Measurements from ENCODE around the gene ASPRV1.
"Not testable (repeated sequence)": the region's sequence is repeated elsewhere in the genome, so short reads cannot be mapped to it uniquely, and the experiment has no call there.

The ASPRV1 gene

DNA sequence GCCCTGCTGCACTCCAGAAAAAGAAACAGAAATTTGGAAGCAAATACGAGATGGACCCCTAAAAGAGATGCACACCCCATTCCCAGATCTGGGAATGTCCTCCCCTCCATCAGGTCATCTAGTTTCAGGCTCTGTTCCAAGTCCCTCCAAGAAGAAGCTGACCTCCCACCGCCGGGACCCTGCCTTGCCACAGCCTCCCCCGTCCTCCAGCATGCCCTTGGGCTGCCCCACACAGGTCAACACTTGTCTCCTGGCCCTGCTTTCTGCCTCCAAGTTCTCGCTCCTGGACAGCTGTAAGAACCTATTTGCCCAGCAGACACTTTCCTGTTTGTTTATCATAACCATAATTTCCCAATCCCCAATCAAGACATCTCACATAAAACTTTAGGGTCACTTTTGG is 2.0 kb downstream of the ASPRV1 start:
- DNase-seq (ENCODE audit: low spot score) = no peak

DNA sequence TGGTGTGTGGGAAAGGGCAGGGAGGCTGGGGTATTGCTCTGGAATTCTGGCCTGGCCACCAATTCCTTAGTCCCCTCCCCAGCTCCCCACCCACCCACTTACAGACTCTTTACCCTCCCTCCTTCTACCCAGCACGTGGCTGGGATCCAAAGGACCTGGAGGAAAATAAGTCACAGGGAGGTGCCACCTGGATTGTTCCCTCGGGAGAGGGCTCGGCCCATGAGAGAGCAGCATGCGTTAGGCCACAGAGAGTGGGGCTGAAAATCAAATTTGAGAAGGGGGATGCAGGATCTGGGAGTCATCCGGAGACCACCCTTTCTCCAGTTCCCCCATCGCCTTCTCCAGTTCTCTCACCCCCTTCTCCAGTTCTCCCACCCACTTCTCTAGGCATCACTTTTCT is 3.0 kb downstream of the ASPRV1 start:
- DNase-seq (ENCODE audit: low spot score) = no peak

DNA sequence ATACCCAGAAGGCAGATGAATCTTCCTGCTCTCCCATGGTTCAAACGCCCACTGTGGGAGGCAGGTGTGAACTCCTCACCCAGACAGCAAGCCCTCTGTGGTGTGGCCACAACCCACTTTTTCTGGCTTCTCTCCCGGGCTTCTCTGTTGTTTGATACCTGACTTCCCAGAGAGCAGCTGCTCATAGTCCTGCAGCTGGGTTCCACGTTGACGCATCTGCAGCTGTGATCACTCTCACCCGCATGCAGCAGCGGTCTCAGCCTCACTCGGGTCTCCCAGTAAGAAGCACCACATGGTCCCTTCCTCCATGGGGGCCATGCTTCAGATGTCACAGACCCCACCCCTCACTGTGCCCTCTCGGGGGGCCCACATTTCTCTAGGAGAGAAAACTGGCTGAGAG is 3.5 kb downstream of the ASPRV1 start:
- no peak for DNase-seq (ENCODE audit: low spot score)

DNA sequence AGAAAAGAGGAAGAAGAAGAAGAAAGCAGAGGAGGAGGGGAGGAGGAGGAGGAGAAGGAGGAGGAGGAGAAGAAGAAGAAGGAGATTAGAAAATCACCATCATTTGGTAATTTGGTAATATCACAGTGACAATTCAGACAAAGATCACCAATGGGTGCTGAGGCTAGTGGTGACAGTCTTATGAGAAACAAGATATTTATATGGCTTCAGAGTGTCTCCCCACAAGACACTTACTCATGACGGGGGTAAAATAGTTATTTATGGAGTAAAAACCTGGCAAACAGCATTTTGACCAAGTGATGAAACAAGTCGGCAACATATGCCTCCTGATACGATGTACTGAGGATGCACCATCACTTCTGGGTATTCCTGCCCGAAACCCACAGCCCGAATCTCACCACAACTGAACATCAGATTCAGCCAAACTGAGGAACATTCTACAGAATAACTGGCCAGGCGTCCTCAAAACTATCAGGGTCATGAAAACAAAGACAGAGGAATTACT is 4.9 kb downstream of the ASPRV1 start:
- no peak for DNase-seq (ENCODE audit: low spot score)

DNA sequence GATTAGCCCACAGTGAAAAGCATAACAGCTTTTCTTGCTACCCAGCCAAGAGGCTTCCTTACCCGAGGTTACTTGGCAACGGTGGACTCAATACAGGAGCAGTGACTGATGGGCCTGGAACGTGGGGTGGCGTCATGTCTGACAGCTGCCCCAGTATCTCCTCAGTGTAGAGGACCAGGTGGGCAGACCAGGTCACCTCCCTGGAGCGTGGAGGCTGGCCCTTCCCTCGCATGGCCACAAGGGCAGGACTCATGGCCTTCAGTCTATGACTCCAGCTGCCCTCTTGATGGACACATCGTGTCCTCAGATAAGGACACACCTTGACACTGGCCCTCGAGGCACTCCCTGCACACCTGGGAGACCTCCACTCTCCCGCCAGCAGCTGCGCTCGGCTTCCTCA is 6.4 kb downstream of the ASPRV1 start:
- no peak for DNase-seq (ENCODE audit: low spot score)

DNA sequence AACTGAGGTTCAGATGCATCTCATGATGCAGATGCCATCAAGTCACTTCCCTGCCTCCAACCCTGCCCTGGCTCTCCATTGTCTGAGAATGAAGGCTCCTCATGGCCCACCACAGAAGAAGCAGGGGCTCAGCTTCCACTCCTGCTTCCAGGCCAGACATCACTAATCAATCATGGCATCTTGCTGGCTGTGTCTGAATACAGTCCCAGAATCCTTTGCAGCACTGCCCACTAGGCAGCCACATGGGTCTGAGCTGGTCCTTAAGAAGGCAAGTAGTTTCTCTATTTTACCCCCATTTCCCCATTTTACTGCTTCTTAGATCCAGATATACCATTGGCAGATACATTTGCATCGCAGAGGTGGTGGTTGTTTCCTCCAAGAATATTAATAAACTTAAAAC is 7.3 kb downstream of the ASPRV1 start:
- no peak for DNase-seq (ENCODE audit: low spot score)

DNA sequence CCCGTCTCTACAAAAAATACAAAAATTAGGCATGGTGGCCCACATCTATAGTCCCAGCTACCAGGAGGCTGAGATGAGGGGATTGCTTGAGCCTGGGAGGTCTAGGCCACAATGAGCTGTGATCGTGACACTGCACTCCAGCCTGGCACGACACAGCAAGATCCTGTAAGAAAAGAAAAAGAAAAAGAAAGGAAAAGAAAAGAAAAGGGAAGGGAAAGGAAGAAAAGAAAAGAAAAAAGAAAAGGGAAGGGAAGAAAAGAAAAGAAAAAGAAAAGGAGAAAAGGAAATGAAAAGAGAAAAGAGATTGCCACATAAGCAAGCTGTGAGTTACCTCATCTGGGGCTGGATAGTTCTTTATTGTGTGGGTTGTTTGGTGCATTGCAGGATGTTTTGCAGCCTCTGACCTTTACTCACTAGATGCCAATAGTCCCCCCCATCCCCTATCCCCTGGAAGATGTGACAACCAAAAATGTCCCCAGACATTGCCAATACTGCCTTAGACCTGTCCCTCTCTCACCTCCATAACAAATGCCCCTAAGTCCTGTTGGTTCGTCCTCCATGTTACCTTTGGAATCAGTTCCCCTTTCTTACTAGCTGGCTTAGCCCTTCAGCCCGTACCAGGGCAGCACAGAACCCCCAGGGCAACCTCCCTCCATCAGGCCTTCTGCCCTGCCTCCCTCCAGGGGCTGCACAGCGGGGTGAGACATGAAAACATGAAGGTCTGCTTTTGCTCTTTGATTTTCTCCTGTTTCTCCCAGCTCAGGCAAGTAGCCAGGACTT is 8.9 kb downstream of the ASPRV1 start:
- DNase-seq (ENCODE audit: low spot score) = no peak

DNA sequence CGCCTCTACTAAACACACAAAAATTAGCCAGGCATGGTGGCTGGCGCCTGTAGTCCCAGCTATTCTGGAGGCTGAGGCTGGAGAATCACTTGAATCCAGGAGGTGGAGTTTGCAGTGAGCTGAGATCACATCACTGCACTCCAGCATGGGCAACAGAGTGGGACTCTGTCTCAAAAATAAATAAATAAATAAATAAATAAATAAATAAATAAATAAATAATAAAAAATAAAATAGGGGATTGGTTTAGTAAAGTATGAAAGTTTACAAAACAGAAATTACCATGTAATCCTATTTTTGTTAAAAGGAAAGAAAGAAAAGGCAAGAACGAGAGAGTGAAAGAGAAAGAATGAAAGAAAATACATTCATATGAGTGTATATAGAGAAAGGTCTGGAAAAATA is 10.8 kb downstream of the ASPRV1 start:
- not testable (repeated sequence) for DNase-seq (ENCODE audit: low spot score)

DNA sequence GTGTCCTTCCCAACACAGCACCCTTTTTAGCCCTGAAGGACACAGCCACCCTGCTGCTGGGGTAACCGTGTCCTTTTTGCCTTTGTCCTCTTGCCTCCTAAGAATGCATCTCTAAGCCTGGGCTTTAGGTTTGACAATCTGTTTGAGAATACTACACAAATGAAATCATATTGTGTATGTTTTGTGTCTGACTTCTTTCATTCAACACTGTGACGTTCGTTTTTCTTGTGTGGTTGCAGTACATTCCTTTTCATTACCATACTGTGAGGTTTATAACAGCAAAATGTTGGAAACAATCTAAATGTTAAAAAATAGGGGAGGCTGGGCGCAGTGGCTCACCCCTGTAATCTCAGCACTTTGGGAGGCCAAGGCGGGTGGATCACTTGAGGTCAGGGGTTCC is 11.2 kb downstream of the ASPRV1 start:
- no peak for DNase-seq (ENCODE audit: low spot score)

DNA sequence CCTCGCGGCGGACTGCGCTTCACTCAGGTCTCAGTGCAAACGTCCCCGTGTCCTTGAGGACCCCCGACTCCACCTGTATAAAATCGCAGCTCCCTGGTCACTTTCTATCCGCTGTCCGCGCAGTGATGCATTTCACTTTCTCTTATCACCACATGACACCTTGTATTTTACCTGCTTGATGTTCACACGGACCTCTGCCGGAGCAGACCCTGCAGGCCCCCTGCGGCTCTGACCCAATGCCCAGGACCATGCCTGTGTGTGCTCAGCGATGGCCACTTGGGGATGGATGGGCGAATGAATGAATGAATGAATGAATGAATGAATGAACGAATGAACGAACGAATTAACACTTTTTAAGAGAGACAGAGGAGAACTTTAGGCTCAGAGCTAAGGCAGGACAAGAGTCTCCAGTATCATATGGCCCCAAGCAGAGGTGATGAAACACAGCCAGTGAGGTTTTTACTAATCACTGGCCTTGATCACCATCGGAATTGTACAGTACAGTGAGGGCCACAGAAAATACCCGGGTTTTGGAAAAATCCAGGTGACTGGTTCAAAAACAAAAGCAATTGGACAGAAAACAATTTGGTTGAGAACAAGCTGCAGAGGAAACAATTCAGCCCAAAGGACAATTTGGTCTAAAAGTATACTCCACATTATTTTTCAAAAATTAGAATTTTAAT is 12.3 kb downstream of the ASPRV1 start:
- DNase-seq (ENCODE audit: low spot score) = no peak

DNA sequence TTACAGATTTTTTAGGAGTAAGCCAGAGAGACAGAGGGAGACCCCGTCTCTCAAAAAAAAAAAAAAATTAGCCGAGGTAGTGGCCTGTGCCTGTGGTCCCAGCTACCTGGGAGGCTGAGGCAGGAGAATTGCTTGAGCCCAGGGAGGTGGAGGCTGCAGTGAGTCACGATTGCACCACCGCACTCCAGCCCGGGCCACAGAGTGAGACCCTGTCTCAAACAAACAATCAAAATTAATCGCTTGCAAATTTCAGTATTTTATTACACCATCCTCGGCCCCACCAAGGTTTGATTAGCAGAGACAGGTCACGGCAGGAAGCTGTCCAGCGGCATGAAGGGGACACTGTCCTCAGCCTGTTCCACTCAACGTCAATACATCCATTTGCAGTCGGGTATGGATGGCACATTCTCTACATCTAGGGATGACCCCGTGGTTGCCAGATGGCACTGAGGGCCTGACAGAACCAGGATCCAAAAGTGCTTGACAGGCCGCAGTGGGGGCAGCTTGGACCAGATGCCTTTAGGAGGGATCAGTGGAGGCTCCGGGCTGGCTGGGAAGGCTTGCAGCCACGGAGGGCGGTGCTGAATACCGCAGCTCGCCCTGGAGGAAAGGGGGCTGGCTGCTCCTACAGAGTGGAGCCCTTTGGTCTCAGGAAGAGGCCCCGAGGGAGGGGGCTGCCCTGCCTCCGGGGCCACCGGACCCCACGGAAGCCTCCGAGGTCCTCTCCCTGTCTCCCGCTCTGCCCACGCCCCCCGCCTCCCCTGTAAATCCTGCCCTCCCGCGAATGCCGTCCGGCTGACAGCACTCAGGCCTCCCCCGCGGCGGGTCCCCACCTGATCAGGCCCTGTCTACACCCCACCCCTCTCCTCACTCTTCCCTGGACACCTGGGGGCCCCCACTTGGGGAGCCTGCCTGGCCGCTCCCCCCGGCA is 13.1 kb downstream of the ASPRV1 start:
- DNase-seq (ENCODE audit: low spot score) = peak; percentile 29

DNA sequence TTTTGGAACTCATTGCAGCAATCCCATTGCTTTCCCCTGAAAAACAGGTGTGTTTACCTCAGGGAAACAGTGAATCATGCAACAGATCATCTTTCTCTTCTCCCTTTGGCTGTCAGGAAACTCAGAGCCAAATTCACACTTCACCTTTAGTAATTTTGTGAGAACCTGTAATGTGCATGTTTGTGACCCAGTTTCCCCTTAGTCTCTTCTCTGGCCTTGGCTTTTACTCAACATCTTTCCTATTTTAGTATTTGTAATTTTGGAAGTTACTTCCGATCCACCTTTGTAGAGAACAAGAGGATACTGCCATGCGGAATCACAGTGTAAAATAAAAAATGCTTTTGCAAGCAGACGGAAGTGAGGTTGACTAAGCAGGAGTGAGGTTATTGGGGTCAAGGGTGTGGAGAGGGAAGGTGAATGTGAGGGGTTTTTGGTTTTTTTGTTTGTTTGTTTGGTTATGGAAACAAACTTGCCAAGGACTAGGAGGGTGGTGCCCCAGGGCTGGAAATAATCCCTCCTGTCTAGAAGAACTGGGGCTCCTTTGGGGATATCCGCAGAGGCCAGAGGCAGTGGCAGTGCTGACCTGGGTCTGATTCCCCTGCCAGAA is 14.0 kb downstream of the ASPRV1 start:
- DNase-seq (ENCODE audit: low spot score) = no peak

DNA sequence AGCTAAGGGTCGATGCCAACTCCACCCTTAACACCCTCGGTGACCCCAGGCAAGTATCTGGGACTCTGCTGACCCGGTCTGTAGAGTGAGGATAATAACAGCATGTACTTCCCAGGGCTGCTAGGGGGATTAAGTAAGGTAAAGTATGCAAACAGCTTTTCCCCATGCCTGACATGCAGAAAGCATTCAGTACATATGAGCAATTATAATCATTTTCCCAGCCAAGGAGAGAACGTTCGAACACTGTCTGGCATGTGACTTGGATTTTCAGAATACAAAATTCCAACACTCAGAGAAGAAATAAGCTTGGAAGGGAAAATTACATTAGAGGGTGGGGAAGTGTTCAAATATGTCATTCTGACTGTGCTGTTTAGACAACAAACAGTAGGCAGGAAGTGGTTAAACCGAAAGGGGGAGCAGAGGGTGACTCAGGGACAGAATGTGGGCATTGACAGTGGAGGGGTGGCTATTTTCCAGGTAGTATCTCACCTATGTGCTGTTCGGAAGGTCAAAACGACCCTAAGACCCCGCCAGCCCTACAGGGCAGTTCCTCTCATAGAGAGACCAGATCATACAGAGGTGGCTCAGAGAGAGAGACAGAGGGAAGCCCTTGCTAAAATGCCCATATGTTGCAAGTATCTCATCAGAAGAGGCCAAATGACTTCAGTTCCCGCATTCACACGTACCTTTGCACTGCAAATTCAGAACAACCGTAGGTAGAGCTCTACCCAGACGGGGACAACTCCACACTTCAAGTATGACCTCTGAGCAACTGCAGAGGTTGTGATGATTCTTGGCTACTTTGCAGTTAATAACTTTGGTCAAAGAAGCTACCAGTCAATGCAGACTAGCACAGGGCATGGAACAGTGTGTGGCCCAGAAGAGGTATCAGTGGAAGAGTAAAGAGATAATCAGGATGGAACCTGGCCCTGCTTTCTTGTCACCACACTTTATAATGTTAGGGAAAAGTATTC is 14.8 kb downstream of the ASPRV1 start:
- peak; percentile 45 for DNase-seq (ENCODE audit: low spot score)

DNA sequence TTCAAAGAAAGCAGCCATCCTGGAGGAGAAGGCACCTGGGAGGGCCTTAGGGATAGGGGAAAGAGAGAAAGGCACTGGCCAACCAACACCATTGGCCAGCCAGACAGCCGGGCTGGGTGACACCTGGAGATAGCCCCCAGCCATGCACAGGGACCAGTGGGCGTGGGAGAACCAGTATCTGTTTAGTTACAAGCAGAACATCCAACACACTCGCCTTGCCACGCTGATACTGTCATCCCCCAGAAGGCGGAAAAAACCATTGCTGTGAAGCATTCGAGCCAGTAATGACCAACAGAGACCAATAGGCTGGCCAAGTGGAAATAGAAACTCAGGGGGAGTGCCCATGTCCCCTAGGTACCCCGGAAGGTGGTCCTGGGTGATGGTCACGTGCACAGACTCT is 15.5 kb downstream of the ASPRV1 start:
- DNase-seq (ENCODE audit: low spot score) = peak; percentile 3

DNA sequence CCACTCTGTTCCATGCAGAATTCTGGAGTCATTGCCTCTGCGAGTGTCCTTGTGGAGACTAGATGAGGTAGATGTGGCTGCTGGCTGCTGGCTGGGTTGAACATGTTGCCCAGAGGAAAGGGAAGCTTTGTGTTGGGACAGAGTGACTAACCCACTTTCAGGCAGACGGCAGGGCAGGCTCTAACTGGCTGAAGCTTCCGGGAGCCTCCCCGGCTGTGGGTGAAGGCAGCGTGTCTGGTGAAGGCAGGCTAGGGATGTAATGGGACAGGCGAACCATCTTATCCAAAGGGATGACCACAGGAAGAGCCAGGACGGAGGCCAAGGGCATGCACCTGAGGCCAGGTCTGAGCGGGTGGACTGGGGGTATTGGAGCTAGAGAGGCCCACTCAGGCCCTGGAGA is 16.0 kb downstream of the ASPRV1 start:
- DNase-seq (ENCODE audit: low spot score) = no peak

DNA sequence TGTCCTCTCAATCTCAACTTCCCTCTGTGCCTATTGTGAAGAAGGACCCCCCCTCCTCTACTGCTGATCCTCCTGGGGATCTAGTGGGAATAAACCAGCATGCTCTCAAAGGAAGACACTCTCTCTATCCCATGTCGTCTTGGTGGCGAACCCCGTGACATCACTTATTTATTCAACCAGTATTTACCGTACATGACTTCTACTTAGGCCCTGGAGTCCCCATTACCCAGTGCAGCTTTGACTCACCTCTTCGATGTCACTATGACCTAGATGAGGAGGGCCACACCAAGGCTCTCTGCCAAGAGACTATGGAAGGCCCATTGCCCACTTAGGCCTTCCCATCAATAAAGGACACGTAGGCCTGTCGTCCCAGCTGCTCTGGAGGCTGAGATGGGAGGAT is 16.7 kb downstream of the ASPRV1 start:
- DNase-seq (ENCODE audit: low spot score) = no peak

DNA sequence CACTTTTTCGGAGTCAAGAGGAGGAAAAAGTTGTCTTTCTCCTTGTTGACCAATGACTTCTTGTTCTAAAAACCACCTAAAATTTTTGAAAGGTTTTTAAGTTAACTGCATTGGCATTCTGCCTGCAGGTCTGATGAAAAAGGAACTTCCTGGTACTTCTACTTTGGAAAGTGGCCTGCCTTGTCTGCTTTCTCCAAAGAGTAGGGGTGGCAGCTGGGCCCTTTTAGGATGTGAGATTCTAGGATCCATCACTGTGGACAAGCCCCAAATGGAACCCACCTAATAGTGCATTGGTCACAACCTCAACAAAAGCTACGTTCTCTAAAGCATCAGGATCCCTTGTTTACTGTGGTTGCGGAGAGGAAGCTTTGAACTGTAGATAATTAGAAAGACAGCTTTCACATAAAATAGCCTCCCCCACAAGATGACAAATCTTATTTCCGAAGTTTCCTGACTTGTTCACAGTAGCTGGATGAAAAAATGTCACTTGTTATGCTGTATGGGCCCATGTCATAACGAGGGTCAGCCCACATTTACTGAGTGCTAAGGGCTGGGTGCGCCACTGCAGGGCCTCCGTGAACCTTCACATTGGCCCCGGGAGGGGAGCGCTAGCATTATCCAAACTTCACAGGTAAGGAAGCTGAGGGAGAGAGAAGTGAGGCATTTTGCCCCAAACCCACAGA is 17.4 kb downstream of the ASPRV1 start:
- DNase-seq (ENCODE audit: low spot score) = no peak

DNA sequence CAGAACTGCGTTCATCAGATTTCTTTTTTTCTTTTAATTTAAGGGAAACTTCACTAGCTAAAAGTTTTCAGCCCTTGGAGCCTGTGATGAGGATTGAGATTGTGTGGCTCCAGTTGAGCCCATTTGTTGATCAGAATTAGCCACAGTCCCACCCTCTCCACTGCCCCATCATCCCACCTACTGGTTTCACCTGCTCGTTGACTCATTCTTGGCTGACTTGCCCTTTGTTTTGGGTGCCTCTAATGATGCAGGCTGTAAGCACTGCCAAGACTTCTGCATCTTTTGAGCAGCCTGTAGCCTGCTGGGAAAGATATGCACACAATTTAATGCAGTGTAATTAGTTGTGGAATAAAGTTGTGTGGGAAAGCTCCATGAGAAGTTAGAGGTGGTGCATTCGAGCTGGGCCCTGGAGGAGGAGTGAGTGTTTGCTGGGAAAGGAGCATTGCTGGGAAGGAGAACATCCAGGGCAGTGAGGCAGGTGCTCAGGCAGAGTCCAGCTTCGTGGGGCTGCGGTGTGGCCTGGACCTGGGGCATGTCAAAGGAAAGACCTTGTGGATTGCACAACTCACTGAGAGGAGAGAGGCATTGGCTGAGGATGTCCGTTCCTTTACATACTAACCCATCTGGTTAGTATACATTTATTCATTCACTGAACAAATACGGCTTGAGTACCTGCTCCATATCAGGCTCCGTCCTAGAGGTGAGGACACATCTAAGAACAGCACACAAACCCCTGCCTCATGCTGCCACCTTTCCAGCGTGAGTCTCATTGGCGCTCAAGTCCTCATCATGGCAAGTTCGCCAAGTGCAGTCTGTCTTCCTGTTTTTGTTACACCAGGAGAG is 18.2 kb downstream of the ASPRV1 start:
- no peak for DNase-seq (ENCODE audit: low spot score)

DNA sequence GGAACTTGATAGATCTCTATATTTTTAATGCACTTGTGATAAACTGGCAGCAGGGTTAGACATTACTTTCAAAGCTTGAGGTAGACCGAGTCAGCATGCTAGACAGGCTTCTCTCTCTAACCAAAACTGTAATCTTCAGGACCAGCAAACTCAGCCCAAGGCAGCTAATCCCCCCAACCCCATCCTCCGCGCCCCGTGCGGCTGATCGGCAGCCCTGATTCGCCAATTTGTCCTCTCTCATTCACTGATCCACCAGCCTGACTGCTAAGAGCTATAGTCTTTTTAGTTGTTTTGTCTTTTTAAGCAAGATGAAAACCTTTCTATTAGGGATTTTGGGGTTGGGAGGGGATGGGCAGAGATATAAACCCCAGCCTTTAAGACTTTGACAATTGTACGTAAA is 20.7 kb downstream of the ASPRV1 start:
- no peak for DNase-seq (ENCODE audit: low spot score)
